ENCODE data around the gene OSBPL2.

The OSBPL2 gene

DNA sequence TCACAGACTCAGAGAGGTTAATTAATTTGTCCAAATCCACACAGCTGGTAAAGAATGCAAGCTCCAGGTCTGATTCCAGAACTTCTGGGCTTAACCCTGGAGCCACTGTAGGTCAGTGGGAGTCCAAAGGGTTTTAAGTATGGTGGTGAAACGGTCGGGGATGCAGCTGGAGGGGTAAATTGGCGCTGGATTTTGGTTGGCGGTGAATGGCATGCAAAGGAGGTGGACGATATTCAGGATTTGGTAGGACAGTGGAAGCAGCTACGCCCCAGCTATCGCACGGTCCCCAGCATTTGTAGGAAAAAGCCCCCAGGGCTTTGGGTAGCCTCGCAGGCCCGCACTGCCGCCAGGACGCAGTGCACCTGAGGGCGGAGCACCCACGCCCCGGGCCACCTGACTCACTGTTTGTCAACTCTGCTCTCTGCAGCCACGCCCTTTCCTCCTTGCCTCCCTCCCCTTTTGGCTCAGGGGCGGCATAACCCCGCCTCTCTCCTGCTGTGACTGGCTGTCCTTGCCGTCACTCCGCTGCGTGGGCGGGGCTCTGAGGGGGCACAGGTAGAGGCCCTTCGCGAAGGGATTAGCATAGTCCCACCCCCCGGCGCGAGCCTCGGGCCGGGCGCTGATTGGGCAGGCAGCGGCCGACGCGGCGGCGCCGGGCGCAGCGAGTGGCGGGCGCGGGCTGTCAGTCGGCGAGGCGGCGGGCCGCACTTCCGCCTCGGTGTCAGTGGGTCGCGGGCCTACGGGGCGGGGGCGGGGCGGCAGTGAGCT is at the start of gene OSBPL2:
Gene OSBPL2 (plus strand): TSS at position 721 of the 768 bp plus-strand sequence. CDS start 17,664 bp downstream, outside the sequence.
- TF ChIP-seq, protein P1, sequence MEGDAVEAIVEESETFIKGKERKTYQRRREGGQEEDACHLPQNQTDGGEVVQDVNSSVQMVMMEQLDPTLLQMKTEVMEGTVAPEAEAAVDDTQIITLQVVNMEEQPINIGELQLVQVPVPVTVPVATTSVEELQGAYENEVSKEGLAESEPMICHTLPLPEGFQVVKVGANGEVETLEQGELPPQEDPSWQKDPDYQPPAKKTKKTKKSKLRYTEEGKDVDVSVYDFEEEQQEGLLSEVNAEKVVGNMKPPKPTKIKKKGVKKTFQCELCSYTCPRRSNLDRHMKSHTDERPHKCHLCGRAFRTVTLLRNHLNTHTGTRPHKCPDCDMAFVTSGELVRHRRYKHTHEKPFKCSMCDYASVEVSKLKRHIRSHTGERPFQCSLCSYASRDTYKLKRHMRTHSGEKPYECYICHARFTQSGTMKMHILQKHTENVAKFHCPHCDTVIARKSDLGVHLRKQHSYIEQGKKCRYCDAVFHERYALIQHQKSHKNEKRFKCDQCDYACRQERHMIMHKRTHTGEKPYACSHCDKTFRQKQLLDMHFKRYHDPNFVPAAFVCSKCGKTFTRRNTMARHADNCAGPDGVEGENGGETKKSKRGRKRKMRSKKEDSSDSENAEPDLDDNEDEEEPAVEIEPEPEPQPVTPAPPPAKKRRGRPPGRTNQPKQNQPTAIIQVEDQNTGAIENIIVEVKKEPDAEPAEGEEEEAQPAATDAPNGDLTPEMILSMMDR (conservative IDR thresholded peaks at IDR 0.05; ENCODE audit: control insufficient read depth, insufficient read depth, low read depth, low read length): no peak
- H3K4me3 ChIP-seq (ENCODE audit: control insufficient read depth, low read depth, low read length): peak within 1 kb of the TSS; percentile 66
- peak; percentile 94 for DNase-seq (ENCODE audit: low read depth)

DNA sequence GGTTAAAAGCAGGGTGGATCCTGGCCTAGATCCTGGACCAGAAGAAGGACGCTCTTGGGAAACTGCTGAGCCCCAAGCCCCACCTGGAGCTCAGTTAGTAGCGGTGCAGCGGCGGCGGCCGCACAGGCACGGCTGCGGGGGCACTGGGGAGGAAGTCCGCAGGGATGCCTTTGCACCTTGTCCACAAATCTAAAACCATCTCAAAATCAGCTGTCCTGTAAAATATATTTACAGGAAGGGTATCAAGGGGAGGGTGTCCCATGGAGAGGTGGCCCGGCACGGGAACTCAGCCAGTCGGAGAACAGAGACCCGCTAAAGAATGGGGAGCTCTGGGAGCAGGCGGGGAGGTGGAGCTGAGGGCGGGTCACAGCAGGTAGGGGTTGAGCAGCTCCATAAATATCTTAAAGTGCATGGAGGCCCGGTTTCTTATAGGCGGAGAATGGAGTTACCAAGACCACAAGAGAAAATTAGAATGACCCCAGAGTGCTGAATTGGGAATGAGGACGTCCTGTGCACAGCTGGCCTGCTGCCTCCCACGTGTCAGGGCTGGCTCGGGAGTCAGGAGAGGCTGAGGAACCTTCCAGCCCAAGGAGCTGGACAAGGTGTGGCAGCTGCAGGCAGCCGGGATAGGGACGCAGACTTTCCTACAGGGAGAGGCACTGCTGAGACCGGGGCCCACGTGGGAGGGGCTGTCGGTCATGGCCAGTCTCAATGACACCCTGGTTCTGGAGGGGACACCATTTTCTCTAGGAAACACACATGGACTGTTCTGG is 47.5 kb upstream of the OSBPL2 start:
- H3K4me3 ChIP-seq (ENCODE audit: control insufficient read depth, low read depth, low read length): no peak overlapping the region
- DNase-seq (ENCODE audit: low read depth): no peak
- TF ChIP-seq, protein P1 (conservative IDR thresholded peaks at IDR 0.05; ENCODE audit: control insufficient read depth, insufficient read depth, low read depth, low read length): no peak

DNA sequence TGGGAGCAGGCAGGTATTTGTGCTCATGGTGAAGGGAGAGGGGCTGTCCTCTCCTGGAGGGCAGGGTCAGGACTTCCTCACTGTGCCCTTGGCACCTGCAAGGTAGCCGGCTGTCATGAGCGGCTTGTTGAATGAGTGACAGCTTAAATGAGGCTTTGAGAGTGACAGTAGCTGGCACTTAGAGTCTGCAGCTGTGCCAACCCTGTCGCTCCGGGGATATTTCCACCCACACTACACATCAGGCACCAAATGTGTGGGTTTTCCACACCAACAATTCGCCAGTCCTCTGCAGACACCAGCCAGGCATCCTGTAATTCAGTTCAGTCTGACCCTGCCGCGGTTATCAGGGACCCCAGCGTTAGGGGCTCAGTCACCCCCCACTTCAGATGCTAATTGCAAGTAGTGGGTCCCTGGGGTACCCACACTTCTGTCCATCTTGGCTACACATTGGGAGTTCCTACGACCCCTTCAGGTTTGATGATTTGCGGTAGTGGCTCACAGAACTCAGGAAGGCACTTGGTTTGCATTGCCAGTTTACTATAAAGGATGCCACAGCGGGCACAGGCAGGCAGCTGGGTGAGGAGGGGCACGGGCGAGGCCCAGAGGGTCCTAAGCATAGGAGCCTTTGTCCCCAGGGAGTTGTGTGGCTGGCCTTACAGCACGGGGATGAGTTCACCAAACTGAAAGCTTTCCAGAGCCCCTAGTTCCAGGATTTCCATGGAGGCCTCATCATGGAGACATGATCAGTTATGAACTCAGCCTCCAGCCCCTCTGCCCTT is 46.4 kb upstream of the OSBPL2 start:
- DNase-seq (ENCODE audit: low read depth): no peak
- TF ChIP-seq, protein P1 (conservative IDR thresholded peaks at IDR 0.05; ENCODE audit: control insufficient read depth, insufficient read depth, low read depth, low read length): no peak
- H3K4me3 ChIP-seq (ENCODE audit: control insufficient read depth, low read depth, low read length): no peak overlapping the region

DNA sequence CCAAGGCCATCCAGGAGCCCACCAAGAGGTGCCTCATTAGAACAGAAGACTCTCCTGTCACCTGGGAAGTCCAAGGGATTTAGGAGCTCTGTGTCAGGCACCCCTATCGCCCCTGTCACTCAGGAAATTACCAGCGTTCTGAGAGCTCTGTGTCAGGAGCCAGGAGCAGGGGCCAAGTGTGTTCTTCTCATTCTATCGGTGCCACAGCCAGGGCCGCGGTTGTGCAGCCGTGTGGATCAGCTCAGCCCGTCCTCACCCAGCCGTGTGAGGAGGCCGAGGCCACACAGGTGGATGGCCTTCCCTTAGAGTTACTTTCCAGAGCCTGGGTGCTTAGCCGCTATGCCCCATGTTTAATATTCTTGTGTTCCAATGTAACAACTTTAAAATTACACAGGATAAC is 45.7 kb upstream of the OSBPL2 start:
- no peak overlapping the region for H3K4me3 ChIP-seq (ENCODE audit: control insufficient read depth, low read depth, low read length)
- TF ChIP-seq, protein P1 (conservative IDR thresholded peaks at IDR 0.05; ENCODE audit: control insufficient read depth, insufficient read depth, low read depth, low read length): no peak
- no peak for DNase-seq (ENCODE audit: low read depth)

DNA sequence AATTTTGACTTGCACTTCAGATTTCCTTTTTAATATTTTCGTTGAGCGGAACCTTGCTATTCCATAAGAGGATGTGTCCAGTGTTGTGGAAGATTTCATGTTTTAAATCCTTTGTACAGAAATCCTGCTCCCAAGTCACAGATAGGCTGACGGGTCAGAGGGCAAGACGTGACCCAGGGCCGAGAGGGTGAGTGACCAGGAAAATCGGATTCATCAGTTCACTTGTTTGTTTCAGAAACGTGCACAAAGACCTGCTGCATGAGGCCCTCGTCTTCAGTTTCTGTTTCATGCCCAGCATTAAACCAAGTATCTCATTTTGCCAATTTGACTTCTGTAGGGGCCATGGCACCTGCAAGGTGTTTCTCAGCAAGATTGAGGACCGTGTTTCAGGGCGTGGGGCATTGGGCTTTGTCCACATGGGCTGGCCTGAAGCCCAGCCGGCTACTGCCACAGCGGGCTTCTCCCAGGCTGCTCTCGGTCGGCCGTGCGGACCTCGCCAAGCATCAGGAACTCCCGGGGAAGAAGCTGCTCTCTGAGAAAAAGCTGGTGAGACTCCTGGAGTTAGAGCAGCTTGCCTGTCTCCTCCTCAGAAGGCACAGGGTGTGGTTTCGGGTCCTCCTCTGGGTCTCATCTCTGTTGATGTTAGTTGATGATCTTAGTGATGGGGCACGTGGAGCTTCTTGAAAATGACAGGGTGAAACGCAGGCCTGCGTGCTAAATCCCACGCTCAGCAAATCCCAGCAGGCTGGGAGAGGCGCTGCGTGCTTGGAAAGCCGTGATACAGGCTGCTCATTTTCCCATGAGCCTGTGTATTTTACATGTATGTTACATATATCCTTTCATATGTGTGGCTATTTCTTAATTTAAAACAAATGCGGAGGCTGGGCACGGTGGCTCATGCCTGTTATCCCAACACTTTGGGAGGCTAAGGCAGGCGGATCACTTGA is 45.0 kb upstream of the OSBPL2 start:
- TF ChIP-seq, protein P1 (conservative IDR thresholded peaks at IDR 0.05; ENCODE audit: control insufficient read depth, insufficient read depth, low read depth, low read length): no peak
- DNase-seq (ENCODE audit: low read depth): no peak
- no peak overlapping the region for H3K4me3 ChIP-seq (ENCODE audit: control insufficient read depth, low read depth, low read length)

DNA sequence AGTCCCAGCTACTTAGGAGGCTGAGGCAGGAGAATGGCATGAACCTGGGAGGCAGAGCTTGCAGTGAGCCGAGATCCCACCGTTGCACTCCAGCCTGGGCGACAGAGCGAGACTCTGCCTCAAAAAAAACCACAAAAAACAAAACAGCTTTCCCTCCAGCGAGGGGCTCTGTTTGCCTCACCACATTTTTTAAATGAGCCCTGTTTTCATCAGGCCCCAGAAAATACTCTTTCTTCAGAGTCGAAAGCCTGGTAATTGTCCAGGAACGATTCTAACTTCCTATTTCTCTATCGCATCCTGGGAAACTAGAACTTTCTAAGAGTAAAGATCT is 43.3 kb upstream of the OSBPL2 start:
- TF ChIP-seq, protein P1 (conservative IDR thresholded peaks at IDR 0.05; ENCODE audit: control insufficient read depth, insufficient read depth, low read depth, low read length): no peak
- DNase-seq (ENCODE audit: low read depth): no peak
- no peak overlapping the region for H3K4me3 ChIP-seq (ENCODE audit: control insufficient read depth, low read depth, low read length)
